Astrocyte of the spinal cord (primary cell): ENCODE results near the gene COL1A1.

Experiments
- DNase-seq: peaks from one replicate; pipeline ENCODE4 v3.0.0; 2011; ENCODE audit warnings: low read depth, low spot score
- H3K4me3 ChIP-seq: 2 replicates; pipeline ENCODE4 v1.5.1; 2011; ENCODE audit warnings: low read depth, mild to moderate bottlenecking, low read length, moderate library complexity
- CTCF ChIP-seq: IDR thresholded peaks from 2 replicates; pipeline ENCODE4 v1.5.1; 2012; ENCODE audit warnings: low read depth, mild to moderate bottlenecking, low read length, inconsistent platforms
- in situ Hi-C: cut with HindIII; loops from 2 replicates; pipeline ENCODE4 v1.10.0; 2017; ENCODE audit warnings: low sequenced_read_pairs

The COL1A1 gene

GRCh38 chr17:50146230-50146926 is 55.1 kb downstream of the COL1A1 start:
- DNase-seq = no peak
- peak overlapping the region; percentile 82 for H3K4me3 ChIP-seq
- in situ Hi-C loops = no loop called here
- TF ChIP-seq CTCF = peak; percentile 10

- H3K4me3 ChIP-seq = no peak overlapping the region
- no peak for DNase-seq
- TF ChIP-seq CTCF = no peak
- in situ Hi-C loops = no loop called here
Measured at GRCh38 chr17:50145532-50146229, 55.8 kb downstream of the COL1A1 start.

GRCh38 chr17:50144845-50145531 is 56.4 kb downstream of the COL1A1 start:
- DNase-seq = no peak

GRCh38 chr17:50144355-50144754 is 57.1 kb downstream of the COL1A1 start:
- no peak for TF ChIP-seq CTCF
- no peak overlapping the region for H3K4me3 ChIP-seq
- in situ Hi-C loops = no loop called here
- DNase-seq = no peak

More at GRCh38 chr17:50144845-50145531, 56.4 kb downstream of the COL1A1 start:
- in situ Hi-C loops = no loop called here
- no peak overlapping the region for H3K4me3 ChIP-seq
- TF ChIP-seq CTCF = no peak

- TF ChIP-seq CTCF = no peak
- DNase-seq = no peak
- in situ Hi-C loops = no loop called here
- no peak overlapping the region for H3K4me3 ChIP-seq
Measured at GRCh38 chr17:50143461-50144176, 57.8 kb downstream of the COL1A1 start.

GRCh38 chr17:50141745-50142110 is 59.7 kb downstream of the COL1A1 start:
- no peak overlapping the region for H3K4me3 ChIP-seq
- no peak for DNase-seq
- TF ChIP-seq CTCF = no peak
- in situ Hi-C loops = no loop called here
